Transverse colon (tissue), 4 donors: ENCODE measurements around the gene TRIM45.

Source experiments
- CTCF ChIP-seq, 5 experiments: fragments of 200-600 bp in 3 of 5; fragments of 450-650 bp in 2 of 5; sonication (generic) in 3 of 5; IDR thresholded peaks; 1 replicate in 2 of 5; 2 replicates in 3 of 5; pipeline ENCODE4 v1.5.1; 2016 to 2017; ENCODE audit warnings: antibody characterized with exemption in 5 of 5, inconsistent platforms in 3 of 5, mild to moderate bottlenecking in 2 of 5, moderate library complexity in 1 of 5
- EP300 ChIP-seq: sonication (generic); formaldehyde crosslinking; IDR thresholded peaks from one replicate; pipeline ENCODE4 v1.6.1; 2017; ENCODE audit warnings: antibody characterized with exemption, low read depth
- POLR2A ChIP-seq: fragments of 450-650 bp; IDR thresholded peaks from one replicate; pipeline ENCODE4 v1.6.1; 2016; ENCODE audit warnings: antibody characterized with exemption, mild to moderate bottlenecking, moderate library complexity
- POLR2AphosphoS5 ChIP-seq, 3 donors: sonication (generic); formaldehyde crosslinking; IDR thresholded peaks; one replicate each; pipeline ENCODE4 v1.6.1; 2016; ENCODE audit warnings: antibody characterized with exemption in 3 of 3

- TF ChIP-seq CTCF (IDR thresholded peaks at IDR 0.05) (no peak), POLR2A (no peak), POLR2AphosphoS5 (IDR thresholded peaks at IDR 0.05) (no peak), EP300 (no peak)
These were observed 42.7 kb upstream of the TRIM45 start for GRCh38 chr1:117164209-117164608.
